Subcutaneous adipose tissue (tissue), 4 donors: ENCODE measurements around the gene BACE2. TPM values are rescaled to one million over a fixed set of nuclear protein-coding genes. Genes with fewer than 3 reads are reported as not detected.

Experiments
- total RNA-seq, 4 donors: library from RNA; depleted of rRNA; stranded (reverse); fragments of >200 nt; gene quantifications; one replicate each; pipeline ENCODE4 v1.1.0, GENCODE V29; 2016
- TF ChIP-seq, protein P1 (sequence below): fragments of 450-650 bp; IDR thresholded peaks from one replicate; pipeline ENCODE4 v1.5.1; 2016; ENCODE audit warnings: low read depth, mild to moderate bottlenecking, control low read depth, antibody characterized with exemption, moderate library complexity

The BACE2 gene
- total RNA-seq, 4 donors from 2014 or later = 31.1 to 37.7 (median 33.5) TPM

DNA sequence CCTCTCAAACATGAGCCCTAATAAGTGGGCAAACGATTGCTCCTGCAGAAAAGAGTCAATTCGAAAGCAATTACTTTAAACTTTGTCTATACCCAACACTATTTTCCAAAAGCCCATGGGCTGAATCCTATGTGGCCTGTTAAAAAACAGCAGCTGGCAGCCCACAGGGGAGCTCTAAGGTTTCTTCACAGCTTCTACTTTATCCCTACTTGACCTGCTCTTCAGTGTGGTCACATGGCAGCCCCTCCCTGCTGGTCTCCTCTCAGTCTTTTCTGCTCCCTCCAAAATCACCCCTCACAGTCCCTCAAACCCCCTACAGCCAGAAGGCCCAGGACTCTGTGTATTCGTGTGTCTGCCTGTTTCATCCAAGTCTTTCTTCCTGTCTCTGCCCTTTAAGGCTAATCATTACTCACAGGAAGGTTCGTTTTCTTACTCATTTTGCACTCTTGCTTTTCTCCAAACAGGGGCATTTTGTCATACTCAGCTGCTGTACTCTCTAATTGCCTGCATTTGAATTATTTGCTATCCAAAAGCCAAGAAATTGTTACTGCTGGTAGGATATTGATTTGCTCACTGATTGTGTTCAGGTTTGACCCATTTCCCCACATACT, 86.2 kb downstream of the BACE2 start:
- TF ChIP-seq, protein P1, sequence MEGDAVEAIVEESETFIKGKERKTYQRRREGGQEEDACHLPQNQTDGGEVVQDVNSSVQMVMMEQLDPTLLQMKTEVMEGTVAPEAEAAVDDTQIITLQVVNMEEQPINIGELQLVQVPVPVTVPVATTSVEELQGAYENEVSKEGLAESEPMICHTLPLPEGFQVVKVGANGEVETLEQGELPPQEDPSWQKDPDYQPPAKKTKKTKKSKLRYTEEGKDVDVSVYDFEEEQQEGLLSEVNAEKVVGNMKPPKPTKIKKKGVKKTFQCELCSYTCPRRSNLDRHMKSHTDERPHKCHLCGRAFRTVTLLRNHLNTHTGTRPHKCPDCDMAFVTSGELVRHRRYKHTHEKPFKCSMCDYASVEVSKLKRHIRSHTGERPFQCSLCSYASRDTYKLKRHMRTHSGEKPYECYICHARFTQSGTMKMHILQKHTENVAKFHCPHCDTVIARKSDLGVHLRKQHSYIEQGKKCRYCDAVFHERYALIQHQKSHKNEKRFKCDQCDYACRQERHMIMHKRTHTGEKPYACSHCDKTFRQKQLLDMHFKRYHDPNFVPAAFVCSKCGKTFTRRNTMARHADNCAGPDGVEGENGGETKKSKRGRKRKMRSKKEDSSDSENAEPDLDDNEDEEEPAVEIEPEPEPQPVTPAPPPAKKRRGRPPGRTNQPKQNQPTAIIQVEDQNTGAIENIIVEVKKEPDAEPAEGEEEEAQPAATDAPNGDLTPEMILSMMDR = no peak

DNA sequence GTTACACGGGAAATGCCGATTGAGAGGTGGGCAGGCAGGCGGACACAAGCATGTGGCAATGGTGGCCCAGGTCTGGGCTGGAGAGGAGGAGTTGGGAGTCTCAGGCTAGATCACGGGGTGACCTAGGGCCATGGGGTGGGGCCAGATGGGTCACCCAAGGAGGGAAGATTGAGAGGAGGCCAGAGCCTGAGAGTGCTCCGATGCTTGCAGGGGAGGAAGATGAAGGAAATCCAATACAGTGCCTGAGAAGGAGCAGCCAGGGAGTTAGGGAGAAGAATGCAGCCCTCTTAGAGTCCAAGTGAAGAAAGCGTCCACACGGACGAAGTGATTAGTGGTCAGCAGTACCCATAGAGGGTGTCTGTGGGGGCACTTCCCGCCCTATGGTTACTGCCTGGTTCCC, 87.2 kb downstream of the BACE2 start:
- TF ChIP-seq, protein P1 = no peak

DNA sequence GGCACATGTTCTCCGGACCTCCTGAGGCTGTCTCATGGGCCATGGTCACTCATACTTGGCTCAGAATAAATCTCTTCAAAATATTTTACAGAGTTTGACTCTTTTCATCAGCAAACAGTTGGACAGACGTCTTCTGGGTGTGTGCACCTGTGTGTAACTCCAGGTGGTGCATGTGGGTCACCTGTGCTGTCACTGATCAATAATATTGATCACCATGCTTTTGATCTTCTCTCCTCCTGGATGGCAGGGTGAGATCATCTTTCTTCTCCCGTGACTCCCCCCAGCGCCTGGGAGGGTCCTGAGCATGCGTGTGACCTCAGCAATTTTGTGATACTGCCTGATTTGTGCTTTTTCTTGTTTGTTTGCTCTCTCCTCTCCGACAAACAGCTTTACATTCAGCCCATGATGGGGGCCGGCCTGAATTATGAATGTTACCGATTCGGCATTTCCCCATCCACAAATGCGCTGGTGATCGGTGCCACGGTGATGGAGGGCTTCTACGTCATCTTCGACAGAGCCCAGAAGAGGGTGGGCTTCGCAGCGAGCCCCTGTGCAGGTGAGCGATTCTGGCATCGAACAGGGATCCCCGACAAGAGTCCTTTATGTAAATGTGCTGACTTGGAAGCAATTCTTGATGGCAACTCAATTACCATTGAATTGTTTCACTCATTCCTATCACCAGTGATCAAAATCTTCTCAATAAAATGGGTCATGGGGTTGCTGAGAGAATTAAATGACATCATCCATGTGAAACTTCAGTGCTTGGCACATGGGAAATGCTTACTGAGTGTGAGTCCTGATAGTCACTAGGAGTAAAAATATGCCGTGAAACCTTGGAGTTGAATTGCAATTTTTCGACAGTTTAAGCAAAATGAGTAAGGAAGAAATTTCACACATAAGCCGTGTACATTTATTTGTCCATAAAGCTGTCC, 89.1 kb downstream of the BACE2 start:
- TF ChIP-seq, protein P1 = no peak

DNA sequence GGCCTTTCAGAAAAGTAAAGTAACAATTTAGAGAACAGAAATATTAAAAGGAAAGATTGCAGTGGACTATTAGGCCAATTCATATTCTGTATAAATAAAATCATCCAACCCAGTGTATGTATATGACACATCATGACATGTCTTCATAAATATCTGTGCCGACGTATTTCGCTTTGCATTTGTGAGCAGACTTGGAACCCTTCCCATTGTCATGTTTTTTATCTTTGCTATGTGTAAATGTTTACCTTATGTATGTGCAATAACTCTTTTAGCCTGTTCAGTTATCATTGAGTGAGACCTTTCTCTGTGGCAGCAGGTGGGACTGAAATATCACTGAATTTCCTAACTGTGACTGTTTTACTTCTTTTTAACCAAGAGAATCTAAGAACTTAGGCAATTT, 90.7 kb downstream of the BACE2 start:
- TF ChIP-seq, protein P1 = no peak

DNA sequence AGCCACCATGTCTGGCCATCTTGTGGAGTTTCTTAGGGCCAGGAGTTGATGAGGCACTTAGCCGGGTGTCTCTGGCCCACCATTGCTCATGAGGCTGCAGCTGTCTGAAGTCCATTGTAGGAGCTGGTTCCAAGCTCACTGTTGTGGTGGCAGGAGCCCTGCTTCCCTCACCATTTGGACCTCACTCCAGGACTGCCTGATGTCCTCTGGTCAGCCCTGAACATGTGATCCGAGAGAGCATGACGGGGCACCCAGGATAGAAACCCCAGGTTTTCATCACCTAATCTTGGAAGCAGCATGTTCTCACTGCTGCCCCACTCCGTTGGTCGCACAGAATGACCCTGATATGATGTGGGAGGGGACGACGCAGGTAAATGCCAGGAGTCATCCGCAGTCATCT, 92.5 kb downstream of the BACE2 start:
- TF ChIP-seq, protein P1 = no peak

DNA sequence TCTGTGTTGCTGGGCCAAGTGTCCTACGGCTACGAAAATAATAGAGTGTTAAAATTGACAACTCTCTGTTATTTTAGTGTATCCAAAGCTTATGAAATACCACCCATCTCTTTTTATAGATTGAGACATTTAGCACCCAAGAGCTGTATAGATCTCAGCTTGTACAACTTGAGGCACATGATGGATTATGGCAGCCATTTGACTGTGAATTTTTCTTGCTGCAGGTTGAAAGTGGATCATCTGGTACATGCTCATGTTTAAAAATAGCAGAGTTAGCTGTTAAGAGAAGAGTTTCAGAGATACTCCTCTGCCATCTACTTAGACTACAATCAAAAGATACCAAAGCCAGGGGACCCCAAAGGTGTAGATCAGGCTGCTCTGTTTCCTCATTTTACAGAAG, 99.4 kb downstream of the BACE2 start:
- TF ChIP-seq, protein P1 = no peak

DNA sequence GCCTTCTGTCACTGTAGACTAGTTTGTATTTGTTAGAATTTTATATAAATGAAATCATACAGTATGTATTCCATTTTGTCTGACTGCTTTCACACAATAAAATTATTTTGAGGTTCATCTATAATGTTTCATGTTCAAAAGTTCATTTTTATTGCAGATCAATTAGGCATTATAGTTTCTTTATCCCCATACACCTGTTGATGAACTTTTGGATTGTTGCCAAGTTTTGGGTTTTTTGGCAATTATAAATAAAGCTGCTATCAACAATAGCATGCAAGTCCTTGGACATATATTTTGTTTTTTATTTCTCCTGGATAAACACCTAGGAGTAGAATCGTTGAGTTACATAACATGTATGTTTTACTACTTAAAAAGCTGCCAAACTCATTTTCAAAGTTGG, 101.6 kb downstream of the BACE2 start:
- TF ChIP-seq, protein P1 = no peak
